ENCODE results near the gene CD2.
A peak's percentile ranks its signal among the peaks of the same experiment; 100 is the strongest.

Gene CD2

GRCh38 chr1:116724765-116725375 lies 29.4 kb upstream of the CD2 start:
- ATAC-seq (ENCODE audit: insufficient read depth, low read depth) (peak; percentile 82), DNase-seq (peak; percentile 79)
- Histone ChIP-seq H3K36me3 (ENCODE audit: insufficient read depth, low read length) (no peaks in the 10 kb centered on the region), H3K79me2 (ENCODE audit: insufficient read depth, low read length) (no peaks in the 10 kb centered on the region), H4K20me1 (ENCODE audit: insufficient read depth, low read length) (no peaks in the 10 kb centered on the region), H3K9me3 (ENCODE audit: insufficient read depth, low read length, severe bottlenecking) (no peaks in the 10 kb centered on the region), H3K27ac (ENCODE audit: low read length) (no peak overlapping the region), H3K27me3 (ENCODE audit: insufficient read depth, low read length, poor library complexity) (no peaks in the 10 kb centered on the region), H3K4me3 (ENCODE audit: low read depth in 1 of 2, low read length in 2 of 2) (no peak overlapping the region), H3K4me2 (ENCODE audit: insufficient read depth, low read length) (no peak overlapping the region), H2AFZ (ENCODE audit: low read depth, low read length) (no peak overlapping the region), H3K4me1 (ENCODE audit: insufficient read depth, low read length) (no peaks in the 10 kb centered on the region), H3K9ac (ENCODE audit: low read depth, low read length) (no peak overlapping the region)
- TF ChIP-seq EZH2 (IDR thresholded peaks at IDR 0.05; ENCODE audit: borderline replicate concordance, low read depth, low read length, severe bottlenecking) = no peak
- TF ChIP-seq CTCF (IDR thresholded peaks at IDR 0.05; ENCODE audit: borderline replicate concordance, extremely low read depth, low read length, poor library complexity, severe bottlenecking) = peak; percentile 87

- ATAC-seq (ENCODE audit: insufficient read depth, low read depth) = no peak
Observed at GRCh38 chr1:116725798-116726197, 28.4 kb upstream of the CD2 start.

GRCh38 chr1:116726872-116727820 lies 27.1 kb upstream of the CD2 start:
- no peaks in the 10 kb centered on the region for H3K4me1 ChIP-seq (ENCODE audit: insufficient read depth, low read length)
- H3K9me3 ChIP-seq (ENCODE audit: insufficient read depth, low read length, severe bottlenecking) = no peaks in the 10 kb centered on the region
- no peak for ATAC-seq (ENCODE audit: insufficient read depth, low read depth)
- no peaks in the 10 kb centered on the region for H3K79me2 ChIP-seq (ENCODE audit: insufficient read depth, low read length)
- no peak overlapping the region for H3K9ac ChIP-seq (ENCODE audit: low read depth, low read length)
- H3K36me3 ChIP-seq (ENCODE audit: insufficient read depth, low read length) = no peaks in the 10 kb centered on the region
- no peak overlapping the region for H3K4me3 ChIP-seq (ENCODE audit: low read depth in 1 of 2, low read length in 2 of 2)
- no peaks in the 10 kb centered on the region for H3K27me3 ChIP-seq (ENCODE audit: insufficient read depth, low read length, poor library complexity)
- H3K4me2 ChIP-seq (ENCODE audit: insufficient read depth, low read length) = no peak overlapping the region
- TF ChIP-seq EZH2 (IDR thresholded peaks at IDR 0.05; ENCODE audit: borderline replicate concordance, low read depth, low read length, severe bottlenecking) (no peak), CTCF (IDR thresholded peaks at IDR 0.05; ENCODE audit: borderline replicate concordance, extremely low read depth, low read length, poor library complexity, severe bottlenecking) (no peak)
- H3K27ac ChIP-seq (ENCODE audit: low read length) = no peak overlapping the region
- no peak for DNase-seq
- H2AFZ ChIP-seq (ENCODE audit: low read depth, low read length) = no peak overlapping the region
- H4K20me1 ChIP-seq (ENCODE audit: insufficient read depth, low read length) = no peaks in the 10 kb centered on the region

More at GRCh38 chr1:116725798-116726197, 28.4 kb upstream of the CD2 start:
- H3K27ac ChIP-seq (ENCODE audit: low read length) = no peak overlapping the region
- H2AFZ ChIP-seq (ENCODE audit: low read depth, low read length) = no peak overlapping the region
- H3K4me2 ChIP-seq (ENCODE audit: insufficient read depth, low read length) = no peak overlapping the region
- no peaks in the 10 kb centered on the region for H3K36me3 ChIP-seq (ENCODE audit: insufficient read depth, low read length)
- no peak overlapping the region for H3K9ac ChIP-seq (ENCODE audit: low read depth, low read length)
- H3K27me3 ChIP-seq (ENCODE audit: insufficient read depth, low read length, poor library complexity) = no peaks in the 10 kb centered on the region
- TF ChIP-seq EZH2 (IDR thresholded peaks at IDR 0.05; ENCODE audit: borderline replicate concordance, low read depth, low read length, severe bottlenecking) = no peak
- no peak for DNase-seq
- no peaks in the 10 kb centered on the region for H3K9me3 ChIP-seq (ENCODE audit: insufficient read depth, low read length, severe bottlenecking)
- no peak overlapping the region for H3K4me3 ChIP-seq (ENCODE audit: low read depth in 1 of 2, low read length in 2 of 2)
- no peaks in the 10 kb centered on the region for H4K20me1 ChIP-seq (ENCODE audit: insufficient read depth, low read length)
- H3K79me2 ChIP-seq (ENCODE audit: insufficient read depth, low read length) = no peaks in the 10 kb centered on the region
- H3K4me1 ChIP-seq (ENCODE audit: insufficient read depth, low read length) = no peaks in the 10 kb centered on the region

GRCh38 chr1:116731439-116731838 lies 22.8 kb upstream of the CD2 start:
- no peak overlapping the region for H3K27ac ChIP-seq (ENCODE audit: low read length)
- DNase-seq (no peak), ATAC-seq (ENCODE audit: insufficient read depth, low read depth) (no peak)
- no peak overlapping the region for H3K9ac ChIP-seq (ENCODE audit: low read depth, low read length)
- H3K36me3 ChIP-seq (ENCODE audit: insufficient read depth, low read length) = no peaks in the 10 kb centered on the region
- H3K9me3 ChIP-seq (ENCODE audit: insufficient read depth, low read length, severe bottlenecking) = no peaks in the 10 kb centered on the region
- no peak overlapping the region for H3K4me3 ChIP-seq (ENCODE audit: low read depth in 1 of 2, low read length in 2 of 2)
- no peaks in the 10 kb centered on the region for H3K4me1 ChIP-seq (ENCODE audit: insufficient read depth, low read length)
- H4K20me1 ChIP-seq (ENCODE audit: insufficient read depth, low read length) = no peaks in the 10 kb centered on the region
- H3K79me2 ChIP-seq (ENCODE audit: insufficient read depth, low read length) = no peaks in the 10 kb centered on the region
- no peak overlapping the region for H2AFZ ChIP-seq (ENCODE audit: low read depth, low read length)
- TF ChIP-seq CTCF (IDR thresholded peaks at IDR 0.05; ENCODE audit: borderline replicate concordance, extremely low read depth, low read length, poor library complexity, severe bottlenecking) (no peak), EZH2 (IDR thresholded peaks at IDR 0.05; ENCODE audit: borderline replicate concordance, low read depth, low read length, severe bottlenecking) (no peak)
- no peaks in the 10 kb centered on the region for H3K27me3 ChIP-seq (ENCODE audit: insufficient read depth, low read length, poor library complexity)
- no peak overlapping the region for H3K4me2 ChIP-seq (ENCODE audit: insufficient read depth, low read length)
